Choroid plexus epithelial cell (primary cell): ENCODE data around the gene LBX2.

Source experiments
- DNase-seq: peaks from one replicate; pipeline ENCODE4 v3.0.0-alpha.2; 2010; ENCODE audit warnings: low read depth
- H3K4me3 ChIP-seq: 2 replicates; pipeline ENCODE4 v1.5.1; 2011; ENCODE audit warnings: low read depth, mild to moderate bottlenecking, control low read depth, low read length, moderate library complexity
- TF ChIP-seq, protein P1 (sequence below): conservative IDR thresholded peaks from 2 replicates; pipeline ENCODE4 v1.5.1; 2011; ENCODE audit warnings: low read depth, mild to moderate bottlenecking, control low read depth, inconsistent platforms, low read length, moderate library complexity

The LBX2 gene

GRCh38 chr2:74499267-74499939 lies at the start of gene LBX2:
Gene LBX2 (minus strand): TSS chr2:74499603. CDS start chr2:74499537, 66 bp downstream.
- H3K4me3 ChIP-seq: peak within 1 kb of the TSS; percentile 35
- no peak for DNase-seq
- TF ChIP-seq, protein P1, sequence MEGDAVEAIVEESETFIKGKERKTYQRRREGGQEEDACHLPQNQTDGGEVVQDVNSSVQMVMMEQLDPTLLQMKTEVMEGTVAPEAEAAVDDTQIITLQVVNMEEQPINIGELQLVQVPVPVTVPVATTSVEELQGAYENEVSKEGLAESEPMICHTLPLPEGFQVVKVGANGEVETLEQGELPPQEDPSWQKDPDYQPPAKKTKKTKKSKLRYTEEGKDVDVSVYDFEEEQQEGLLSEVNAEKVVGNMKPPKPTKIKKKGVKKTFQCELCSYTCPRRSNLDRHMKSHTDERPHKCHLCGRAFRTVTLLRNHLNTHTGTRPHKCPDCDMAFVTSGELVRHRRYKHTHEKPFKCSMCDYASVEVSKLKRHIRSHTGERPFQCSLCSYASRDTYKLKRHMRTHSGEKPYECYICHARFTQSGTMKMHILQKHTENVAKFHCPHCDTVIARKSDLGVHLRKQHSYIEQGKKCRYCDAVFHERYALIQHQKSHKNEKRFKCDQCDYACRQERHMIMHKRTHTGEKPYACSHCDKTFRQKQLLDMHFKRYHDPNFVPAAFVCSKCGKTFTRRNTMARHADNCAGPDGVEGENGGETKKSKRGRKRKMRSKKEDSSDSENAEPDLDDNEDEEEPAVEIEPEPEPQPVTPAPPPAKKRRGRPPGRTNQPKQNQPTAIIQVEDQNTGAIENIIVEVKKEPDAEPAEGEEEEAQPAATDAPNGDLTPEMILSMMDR: no peak

DNA sequence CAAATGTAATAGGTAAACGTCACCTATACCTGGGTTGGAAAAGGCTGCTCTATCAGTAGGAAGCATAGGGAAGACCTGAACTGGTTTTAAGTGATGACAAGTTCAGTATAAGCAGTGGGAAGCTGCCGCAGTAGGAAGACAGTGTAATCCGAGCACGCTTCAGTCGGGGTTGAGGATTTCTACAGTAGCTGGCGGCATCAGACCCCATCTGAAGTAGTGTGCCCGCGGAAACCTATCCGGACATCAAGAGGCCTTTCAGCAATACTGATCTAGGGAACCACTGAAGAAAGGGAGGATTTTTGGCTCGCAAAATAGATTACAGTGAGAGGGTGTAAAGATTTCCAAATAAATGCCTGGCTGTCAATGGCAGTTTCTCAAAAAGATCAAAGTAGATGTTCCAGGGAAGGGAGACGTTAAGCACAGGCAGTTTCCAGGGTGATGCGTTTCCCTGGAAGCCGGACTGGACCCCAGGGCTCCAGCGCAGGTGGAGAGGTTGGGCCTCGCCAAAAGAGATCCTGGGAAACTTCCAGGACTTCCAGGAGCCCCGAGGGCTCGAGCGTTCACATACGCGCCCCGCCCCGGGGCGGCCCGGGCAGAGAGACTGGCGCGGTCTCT lies 49.0 kb upstream of the LBX2 start:
- TF ChIP-seq, protein P1: no peak
- DNase-seq: no peak
- peak overlapping the region; percentile 58 for H3K4me3 ChIP-seq

DNA sequence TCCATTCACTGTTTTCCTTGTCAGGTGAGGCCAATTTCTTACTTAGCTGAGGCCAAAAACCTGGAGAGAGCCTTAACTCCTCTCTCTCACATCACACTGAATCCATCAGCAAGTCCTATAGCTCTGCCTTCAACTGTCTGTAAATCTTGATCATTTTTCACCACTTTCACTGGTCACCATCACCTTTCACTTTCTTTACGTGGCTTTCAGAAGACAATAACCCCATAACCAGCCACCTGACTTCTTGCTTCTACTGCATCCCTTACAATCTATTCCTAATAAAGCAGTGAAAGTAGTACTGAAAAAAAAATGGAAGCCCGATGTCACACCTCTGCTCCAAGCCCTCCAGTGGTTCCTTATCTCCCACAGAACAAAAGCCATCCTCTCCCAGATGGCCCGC lies 46.6 kb upstream of the LBX2 start:
- DNase-seq: no peak
- no peak overlapping the region for H3K4me3 ChIP-seq
- TF ChIP-seq, protein P1: no peak

DNA sequence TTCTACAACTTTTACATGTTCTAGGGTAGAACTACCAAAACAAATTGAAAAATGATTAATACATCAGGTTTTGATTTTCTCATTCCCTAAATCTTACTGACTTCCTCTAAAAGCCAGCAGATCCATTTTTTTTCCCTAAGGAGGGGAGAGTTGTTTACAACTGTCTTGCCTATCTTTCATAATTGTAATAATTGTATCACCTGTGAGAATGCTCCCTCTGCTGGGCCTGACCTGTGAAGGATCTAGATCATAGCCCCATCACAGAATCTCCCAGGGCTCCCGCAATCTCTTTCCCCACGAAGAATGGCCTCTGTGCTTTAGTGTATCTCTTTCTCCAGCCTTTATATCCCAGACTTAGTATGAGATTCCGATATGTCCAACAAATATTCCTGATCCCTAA lies 45.2 kb upstream of the LBX2 start:
- DNase-seq: no peak
- no peak overlapping the region for H3K4me3 ChIP-seq
- TF ChIP-seq, protein P1: peak; percentile 25

DNA sequence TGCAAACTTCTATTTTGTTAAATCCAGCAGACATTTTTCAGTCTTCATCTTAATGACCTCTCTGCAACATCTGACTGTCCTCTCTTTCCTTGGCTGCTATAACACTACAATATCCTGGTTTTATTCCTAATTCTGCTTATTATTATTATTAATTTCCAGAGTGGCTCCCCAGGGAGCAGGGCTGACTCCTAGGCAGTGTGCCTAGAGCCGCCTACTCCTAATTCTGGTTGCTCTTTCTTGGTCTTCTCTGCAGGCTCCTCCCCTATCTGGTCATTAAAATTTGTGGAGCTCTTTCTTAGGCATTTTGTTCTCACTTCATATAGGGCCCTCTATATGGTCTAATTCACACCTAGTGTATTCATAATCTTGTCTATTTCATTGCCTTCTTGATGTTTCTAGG lies 43.6 kb upstream of the LBX2 start:
- H3K4me3 ChIP-seq: no peak overlapping the region
- TF ChIP-seq, protein P1: no peak
- no peak for DNase-seq

DNA sequence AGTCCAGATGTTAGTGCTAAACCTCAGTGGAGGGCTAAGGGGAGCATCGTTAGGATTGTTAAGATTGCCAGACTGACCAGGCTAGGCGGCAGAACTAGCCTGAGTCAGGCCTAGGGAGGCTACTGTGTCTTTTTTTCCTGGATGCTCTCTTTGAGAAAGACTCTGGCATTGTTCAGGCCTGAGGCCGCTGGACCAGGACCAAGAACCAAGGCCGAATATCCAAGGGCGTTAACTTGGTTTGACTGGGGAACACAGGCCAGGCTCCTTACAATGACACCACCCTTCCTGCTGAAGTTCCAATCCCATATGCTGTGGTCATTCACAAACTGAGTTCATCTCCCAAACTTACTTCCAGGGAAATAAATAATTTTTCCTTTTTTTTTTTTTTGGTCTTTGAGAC lies 40.9 kb upstream of the LBX2 start:
- TF ChIP-seq, protein P1: no peak
- no peak for DNase-seq

GRCh38 chr2:74538881-74539339 lies 39.5 kb upstream of the LBX2 start:
- no peak for DNase-seq
- TF ChIP-seq, protein P1: no peak

More for the DNA sequence above, 40.9 kb upstream of the LBX2 start:
- H3K4me3 ChIP-seq: no peak overlapping the region

More at GRCh38 chr2:74538881-74539339, 39.5 kb upstream of the LBX2 start:
- no peak overlapping the region for H3K4me3 ChIP-seq
